A673 (cell line): ENCODE results near the gene APBA1. TPM values are rescaled to one million over a fixed set of nuclear protein-coding genes. Genes with fewer than 3 reads are reported as not detected.

Source experiments
- BruUV-seq: library from RNA; stranded (reverse); fragments of 400-500 nt; replicated peaks from 2 replicates; lab custom pipeline; 2021; lab: Mats Ljungman, UMichigan
- CTCF ChIA-PET: fragments of 300-600 bp; sonication (Branson Sonifier 250); formaldehyde crosslinking; loops from one replicate; lab custom pipeline; 2022; ENCODE audit warnings: antibody characterized with exemption; lab: Charles Lee
- POLR2A ChIA-PET: fragments of 300-600 bp; sonication (Branson Sonifier 250); formaldehyde crosslinking; loops from one replicate; lab custom pipeline; 2022; ENCODE audit warnings: antibody characterized with exemption; ENCODE audit not compliant: low non-redundant PET; lab: Charles Lee
- DNase-seq: peaks from one replicate; pipeline ENCODE4 v3.0.0-alpha.2; 2015; ENCODE audit warnings: low spot score
- H3K27ac ChIP-seq: fragments of 200-600 bp; sonication (generic); 2 replicates; pipeline ENCODE4 v1.5.1; 2016; ENCODE audit warnings: mixed run types, low read depth, mild to moderate bottlenecking, mixed read lengths, antibody characterized with exemption, low read length; ENCODE audit not compliant: poor library complexity, severe bottlenecking
- H3K27me3 ChIP-seq: fragments of 200-600 bp; sonication (generic); replicated peaks from 2 replicates; pipeline ENCODE4 v1.6.1; 2017; ENCODE audit warnings: mixed run types, low read depth, mild to moderate bottlenecking, mixed read lengths, antibody characterized with exemption, low read length; ENCODE audit not compliant: insufficient read depth, poor library complexity
- H3K36me3 ChIP-seq: fragments of 200-600 bp; sonication (generic); 2 replicates; pipeline ENCODE4 v1.6.1; 2016; ENCODE audit warnings: mixed run types, mild to moderate bottlenecking, mixed read lengths, antibody characterized with exemption, low read length; ENCODE audit not compliant: insufficient read depth, poor library complexity, severe bottlenecking
- H3K4me1 ChIP-seq: fragments of 200-600 bp; sonication (generic); 2 replicates; pipeline ENCODE4 v1.6.1; 2017; ENCODE audit warnings: mixed run types, mild to moderate bottlenecking, mixed read lengths, antibody characterized with exemption, low read length; ENCODE audit not compliant: insufficient read depth, poor library complexity, severe bottlenecking
- H3K4me3 ChIP-seq: fragments of 200-600 bp; sonication (generic); 2 replicates; pipeline ENCODE4 v1.5.1; 2016; ENCODE audit warnings: low read depth, mixed run types, mild to moderate bottlenecking, mixed read lengths, low read length; ENCODE audit not compliant: poor library complexity, severe bottlenecking
- H3K9me3 ChIP-seq: fragments of 200-600 bp; sonication (generic); 2 replicates; pipeline ENCODE4 v1.6.1; 2016; ENCODE audit warnings: mixed run types, low read depth, mild to moderate bottlenecking, mixed read lengths, antibody characterized with exemption, low read length; ENCODE audit not compliant: poor library complexity, severe bottlenecking
- CTCF ChIP-seq: fragments of 300-800, 200-600 bp; sonication (generic); conservative IDR thresholded peaks from 2 replicates; pipeline ENCODE4 v1.5.1; 2017; ENCODE audit warnings: low read depth, mild to moderate bottlenecking, antibody characterized with exemption, low read length, moderate library complexity, mixed read lengths
- EZH2 ChIP-seq: fragments of 200-600 bp; sonication (generic); IDR thresholded peaks from 2 replicates; pipeline ENCODE4 v1.6.1; 2017; ENCODE audit warnings: borderline replicate concordance, low read depth, mild to moderate bottlenecking, mixed read lengths, antibody characterized with exemption, low read length; ENCODE audit not compliant: poor library complexity, severe bottlenecking
- intact Hi-C: fragments of 100-400 bp; cut with micrococcal nuclease; formaldehyde crosslinking; loops from one replicate; pipeline ENCODE4 v1.10.0; 2022; ENCODE audit not compliant: unreplicated experiment
- total RNA-seq: library from RNA; stranded (reverse); gene quantifications from 2 replicates; pipeline ENCODE4 v1.2.3, GENCODE V29; 2021

Gene APBA1
- total RNA-seq, 1 experiment from 2014 or later = 0.13 TPM

DNA sequence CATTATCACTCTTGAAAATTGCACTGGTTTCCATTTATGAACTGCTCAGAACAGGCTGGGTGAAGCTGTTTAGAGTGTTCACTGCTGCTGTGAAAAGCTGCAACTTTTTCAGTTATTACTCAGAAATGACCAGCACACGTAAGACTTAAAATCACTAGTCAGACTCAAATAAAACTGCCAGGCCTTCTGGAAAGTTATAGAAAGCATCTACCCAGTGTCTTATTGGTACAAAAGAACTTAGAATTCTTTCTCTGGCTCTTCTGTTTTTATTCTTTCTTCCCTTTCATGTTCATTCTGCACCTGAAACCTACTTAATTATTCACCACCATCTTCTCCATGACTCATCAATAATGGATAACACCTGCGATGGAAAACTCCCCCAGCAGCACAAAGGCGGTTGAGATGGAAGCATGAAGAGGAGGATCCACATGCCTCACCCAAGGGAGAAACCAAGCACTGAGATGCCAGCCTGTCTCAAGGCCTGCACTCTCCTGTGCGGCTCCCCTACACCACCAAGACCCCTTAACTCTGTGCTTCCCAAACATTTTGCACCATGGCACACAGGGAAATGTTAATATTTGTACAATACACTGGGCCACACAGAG, 175.2 kb downstream of the APBA1 start:
- intact Hi-C loops = no loop called here
- no peaks in the 10 kb centered on the region for H3K36me3 ChIP-seq
- DNase-seq = no peak
- TF ChIP-seq CTCF = no peak
- TF ChIP-seq EZH2 = no peak
- ChIA-PET CTCF (no interaction called here), POLR2A (no interaction called here)
- H3K9me3 ChIP-seq = no peaks in the 10 kb centered on the region
- H3K4me1 ChIP-seq = no peaks in the 10 kb centered on the region
- peaks cover 21% of the 10 kb centered on the region for H3K27me3 ChIP-seq
- H3K4me3 ChIP-seq = no peak overlapping the region
- BruUV-seq = no TSS peak
- no peak overlapping the region for H3K27ac ChIP-seq

GRCh38 chr9:69495296-69495695, 176.9 kb downstream of the APBA1 start:
- no peaks in the 10 kb centered on the region for H3K9me3 ChIP-seq
- no peak overlapping the region for H3K27ac ChIP-seq
- H3K4me3 ChIP-seq = no peak overlapping the region
- ChIA-PET POLR2A (no interaction called here), CTCF (no interaction called here)
- BruUV-seq = no TSS peak
- no peak for DNase-seq
- H3K4me1 ChIP-seq = no peaks in the 10 kb centered on the region
- H3K36me3 ChIP-seq = no peaks in the 10 kb centered on the region
- intact Hi-C loops = no loop called here
- TF ChIP-seq EZH2 (no peak), CTCF (no peak)
- H3K27me3 ChIP-seq = peaks cover 15% of the 10 kb centered on the region

GRCh38 chr9:69494763-69495162, 177.4 kb downstream of the APBA1 start:
- intact Hi-C loops = no loop called here
- Histone ChIP-seq H3K4me3 (no peak overlapping the region), H3K4me1 (no peaks in the 10 kb centered on the region), H3K27me3 (peaks cover 10% of the 10 kb centered on the region), H3K36me3 (no peaks in the 10 kb centered on the region), H3K27ac (no peak overlapping the region), H3K9me3 (no peaks in the 10 kb centered on the region)
- ChIA-PET CTCF (no interaction called here), POLR2A (no interaction called here)
- no TSS peak for BruUV-seq
- no peak for TF ChIP-seq CTCF
- no peak for TF ChIP-seq EZH2
- no peak for DNase-seq
